Measurements from ENCODE around the gene SH3PXD2B. TPM values are rescaled to one million over a fixed set of nuclear protein-coding genes. Genes with fewer than 3 reads are reported as not detected.

SH3PXD2B gene
- total and polyA plus RNA-seq, 10 of the 15 experiments (the other 5 are each of a cell fraction or from before 2014, with no cell fraction given): 0.05 to 1.6 (median 0.57) TPM

- Histone ChIP-seq H3K4me1 (ENCODE audit: control insufficient read depth, insufficient read depth, low read length) (peaks cover 6% of the 10 kb centered on the region), H3K4me2 (ENCODE audit: control insufficient read depth, insufficient read depth) (no peak overlapping the region), H3K27me3 (replicated peaks in 1 of 2; ENCODE audit: control insufficient read depth in 2 of 2, insufficient read depth in 2 of 2, low read length in 1 of 2) (no peaks in the 10 kb centered on the region), H3K9me3 (replicated peaks; ENCODE audit: control insufficient read depth, insufficient read depth, low read length) (no peaks in the 10 kb centered on the region), H4K20me1 (ENCODE audit: control insufficient read depth, insufficient read depth) (no peaks in the 10 kb centered on the region), H3K79me2 (ENCODE audit: control insufficient read depth, insufficient read depth, low read length) (no peaks in the 10 kb centered on the region), H3K9ac (ENCODE audit: control insufficient read depth, insufficient read depth, low read length) (no peak overlapping the region), H3K27ac (ENCODE audit: control insufficient read depth, insufficient read depth) (no peak overlapping the region), H3K36me3 (ENCODE audit: control insufficient read depth in 2 of 2, insufficient read depth in 2 of 2, low read length in 1 of 2) (no peaks in the 10 kb centered on the region), H2AFZ (ENCODE audit: control insufficient read depth, low read depth, low read length) (no peak overlapping the region), H3K4me3 (no peak overlapping the region)
- SMC1A ChIA-PET (ENCODE audit: uncharacterized antibody, unreplicated experiment): interaction anchor here (1.2 kb wide), 1 partner anchor 65 kb away, joined by 3 read pairs; no protein-coding TSS in a partner anchor
- intact Hi-C loops (cut with micrococcal nuclease; ENCODE audit: unreplicated experiment): loop anchor here (10.0 kb wide), 1 partner anchor 195 kb away; the partner anchor contains the start of gene STK10
- BruUV-seq (replicated peaks): no TSS peak
- in situ Hi-C loops (cut with MboI): no loop called here
- POLR2A ChIA-PET: interaction anchor here (0.6 to 1.2 kb wide), 3 partner anchors 59 to 88 kb away, joined by 5 to 6 read pairs (median 5); no protein-coding TSS in a partner anchor
- RAD21 ChIA-PET (ENCODE audit: unreplicated experiment): no interaction called here
- DNase-seq (ENCODE audit: low read depth, low spot score) (no peak), FAIRE-seq (no peak), ATAC-seq (no peak)
- CTCF ChIA-PET: interaction anchor here (1.4 kb wide), 1 partner anchor 15 kb away, joined by 3 read pairs; no protein-coding TSS in a partner anchor
- WGBS (ENCODE audit: insufficient coverage, insufficient replicate concordance, low lambda C conversion rate, missing lambda C conversion rate): 33% methylated on average over 3 of the region's 3 CpGs
- no peak for TF ChIP-seq IRF4 (IDR thresholded peaks at IDR 0.05; ENCODE audit: low read depth, low read length)
- no peak for TF ChIP-seq ZBED1 (IDR thresholded peaks at IDR 0.05; ENCODE audit: borderline replicate concordance)
- no peak for TF ChIP-seq DPF2 (IDR thresholded peaks at IDR 0.05)
- TF ChIP-seq EED (IDR thresholded peaks at IDR 0.05; ENCODE audit: low read depth): no peak
- no peak for TF ChIP-seq SIN3A (IDR thresholded peaks at IDR 0.05; ENCODE audit: low read depth, low read length)
- TF ChIP-seq, protein P1, sequence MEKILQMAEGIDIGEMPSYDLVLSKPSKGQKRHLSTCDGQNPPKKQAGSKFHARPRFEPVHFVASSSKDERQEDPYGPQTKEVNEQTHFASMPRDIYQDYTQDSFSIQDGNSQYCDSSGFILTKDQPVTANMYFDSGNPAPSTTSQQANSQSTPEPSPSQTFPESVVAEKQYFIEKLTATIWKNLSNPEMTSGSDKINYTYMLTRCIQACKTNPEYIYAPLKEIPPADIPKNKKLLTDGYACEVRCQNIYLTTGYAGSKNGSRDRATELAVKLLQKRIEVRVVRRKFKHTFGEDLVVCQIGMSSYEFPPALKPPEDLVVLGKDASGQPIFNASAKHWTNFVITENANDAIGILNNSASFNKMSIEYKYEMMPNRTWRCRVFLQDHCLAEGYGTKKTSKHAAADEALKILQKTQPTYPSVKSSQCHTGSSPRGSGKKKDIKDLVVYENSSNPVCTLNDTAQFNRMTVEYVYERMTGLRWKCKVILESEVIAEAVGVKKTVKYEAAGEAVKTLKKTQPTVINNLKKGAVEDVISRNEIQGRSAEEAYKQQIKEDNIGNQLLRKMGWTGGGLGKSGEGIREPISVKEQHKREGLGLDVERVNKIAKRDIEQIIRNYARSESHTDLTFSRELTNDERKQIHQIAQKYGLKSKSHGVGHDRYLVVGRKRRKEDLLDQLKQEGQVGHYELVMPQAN (conservative IDR thresholded peaks at IDR 0.05): no peak
- TF ChIP-seq, protein P2, sequence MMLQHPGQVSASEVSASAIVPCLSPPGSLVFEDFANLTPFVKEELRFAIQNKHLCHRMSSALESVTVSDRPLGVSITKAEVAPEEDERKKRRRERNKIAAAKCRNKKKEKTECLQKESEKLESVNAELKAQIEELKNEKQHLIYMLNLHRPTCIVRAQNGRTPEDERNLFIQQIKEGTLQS (IDR thresholded peaks at IDR 0.05; ENCODE audit: borderline replicate concordance, extremely low read depth, low read depth, low read length): no peak
- TF ChIP-seq NR2C1 (IDR thresholded peaks at IDR 0.05): no peak
- no peak for TF ChIP-seq TAF1 (IDR thresholded peaks at IDR 0.05; ENCODE audit: borderline replicate concordance, low read depth, low read length)
- no peak for TF ChIP-seq SUPT20H (IDR thresholded peaks at IDR 0.05; ENCODE audit: borderline replicate concordance, control insufficient read depth, low read depth, low read length)
- TF ChIP-seq ZNF274 (IDR thresholded peaks at IDR 0.05; ENCODE audit: insufficient read depth, insufficient read length): no peak
- TF ChIP-seq RB1 (IDR thresholded peaks at IDR 0.05; ENCODE audit: borderline replicate concordance): no peak
- no peak for TF ChIP-seq GABPA (IDR thresholded peaks at IDR 0.05; ENCODE audit: low read depth)
- TF ChIP-seq YY1 (IDR thresholded peaks at IDR 0.05; ENCODE audit: low read depth, low read length): no peak
- no peak for TF ChIP-seq NR2F1 (conservative IDR thresholded peaks at IDR 0.05)
- no peak for TF ChIP-seq FOXM1 (IDR thresholded peaks at IDR 0.05; ENCODE audit: low read depth, low read length)
- no peak for TF ChIP-seq NFXL1 (IDR thresholded peaks at IDR 0.05; ENCODE audit: borderline replicate concordance)
- TF ChIP-seq FOS (IDR thresholded peaks at IDR 0.05; ENCODE audit: borderline replicate concordance, extremely low read depth, insufficient read length): no peak
- TF ChIP-seq IRF3 (IDR thresholded peaks at IDR 0.05): no peak
- no peak for TF ChIP-seq IKZF1 (conservative IDR thresholded peaks at IDR 0.05)
Observed at GRCh38 chr5:172379481-172379880, 74.8 kb downstream of the SH3PXD2B start.

All from GM12878 (cell line).